HG02840 (cell line): ENCODE data around the gene DLX2.
"Not testable (repeated sequence)": the region's sequence is repeated elsewhere in the genome, so short reads cannot be mapped to it uniquely, and the experiment has no call there.

ENCODE experiments used
- ATAC-seq: cut with Tn5 transposase; IDR thresholded peaks from one replicate; pipeline ENCODE4 v1.9.1; 2021; ENCODE audit warnings: mild to moderate bottlenecking, moderate library complexity, moderate number of reproducible peaks; ENCODE audit not compliant: unreplicated experiment, low FRiP score

Gene DLX2

GRCh38 chr2:172102391-172103359 is at the start of gene DLX2:
DLX2 (minus strand) TSS chr2:172102900; CDS start chr2:172102538, 362 bp downstream.
- ATAC-seq = peak; percentile 64

DNA sequence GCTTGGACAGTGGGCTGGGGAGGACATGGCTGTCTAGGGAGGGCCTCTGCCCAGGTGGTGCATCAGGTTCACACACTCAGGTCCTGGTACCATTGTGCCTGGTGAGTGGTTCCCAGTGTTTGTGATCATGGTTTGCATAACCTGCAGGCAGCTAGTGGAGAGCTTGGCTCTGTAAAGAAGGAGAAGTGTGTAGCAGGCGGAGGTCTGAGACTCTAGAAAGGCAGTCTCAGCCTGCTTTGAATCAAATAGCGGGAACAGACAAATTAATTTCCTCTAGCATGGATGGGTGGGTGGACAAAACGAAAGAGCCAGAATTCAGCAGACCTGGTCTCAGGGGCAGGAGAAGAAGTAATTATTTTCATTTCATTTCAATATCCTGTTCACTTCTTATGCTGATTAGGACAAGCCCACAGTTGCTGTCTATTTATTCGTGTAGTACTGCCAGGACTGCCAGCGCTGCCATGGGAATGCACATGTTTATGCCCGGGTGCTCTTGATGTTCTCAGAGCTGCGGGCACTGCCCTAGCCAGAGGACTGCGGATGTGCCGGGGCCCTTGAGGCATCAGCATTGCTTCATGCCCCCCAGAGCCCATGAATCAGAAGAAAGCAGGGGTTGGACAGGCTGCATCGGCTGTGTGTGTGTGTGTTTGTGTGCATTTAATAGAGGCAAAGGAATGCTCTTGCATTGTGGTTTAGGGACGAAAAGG is 45.4 kb upstream of the DLX2 start:
- ATAC-seq = no peak

GRCh38 chr2:172143817-172144216 is 41.1 kb upstream of the DLX2 start:
- ATAC-seq = no peak

DNA sequence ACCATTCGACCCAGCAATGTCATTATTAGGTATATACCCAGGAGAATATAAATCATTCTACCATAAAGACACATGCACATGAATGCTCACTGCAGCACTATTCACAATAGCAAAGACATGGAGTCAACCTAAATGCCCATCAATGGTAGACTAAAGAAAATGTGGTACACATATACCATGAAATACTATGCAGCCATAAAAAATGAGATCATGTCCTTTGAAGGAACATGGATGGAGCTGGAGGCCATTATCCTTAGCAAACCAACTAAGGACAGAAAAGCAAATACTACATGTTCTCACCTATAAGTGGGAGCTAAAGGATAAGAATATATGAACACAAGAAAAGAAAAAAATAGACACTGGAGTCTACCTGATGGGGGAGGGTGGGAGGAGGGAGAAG is 36.0 kb upstream of the DLX2 start:
- not testable (repeated sequence) for ATAC-seq

GRCh38 chr2:172137943-172138342 is 35.2 kb upstream of the DLX2 start:
- ATAC-seq = no peak

GRCh38 chr2:172137109-172137508 is 34.4 kb upstream of the DLX2 start:
- ATAC-seq = no peak

DNA sequence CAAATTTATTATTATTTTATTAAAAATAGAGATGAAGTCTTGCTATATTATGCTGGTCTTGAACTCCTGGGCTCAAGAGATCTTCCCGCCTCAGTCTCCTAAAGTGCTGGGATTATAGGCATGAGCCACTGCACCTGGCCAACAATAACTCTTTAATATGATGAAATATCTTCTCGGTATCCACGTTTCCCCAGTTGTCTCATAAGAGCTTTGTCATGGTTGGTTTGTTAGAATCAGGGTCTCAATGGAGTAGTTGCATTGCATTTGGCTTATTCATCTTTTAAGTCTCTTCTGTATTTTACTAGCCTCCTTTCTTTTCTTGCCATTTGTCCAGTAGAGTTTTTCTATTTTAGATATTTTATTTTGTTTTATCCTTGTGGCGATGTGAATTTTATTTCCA is 32.7 kb upstream of the DLX2 start:
- ATAC-seq = no peak

GRCh38 chr2:172134270-172134669 is 31.6 kb upstream of the DLX2 start:
- no peak for ATAC-seq

GRCh38 chr2:172131713-172132555 is 29.2 kb upstream of the DLX2 start:
- no peak for ATAC-seq

DNA sequence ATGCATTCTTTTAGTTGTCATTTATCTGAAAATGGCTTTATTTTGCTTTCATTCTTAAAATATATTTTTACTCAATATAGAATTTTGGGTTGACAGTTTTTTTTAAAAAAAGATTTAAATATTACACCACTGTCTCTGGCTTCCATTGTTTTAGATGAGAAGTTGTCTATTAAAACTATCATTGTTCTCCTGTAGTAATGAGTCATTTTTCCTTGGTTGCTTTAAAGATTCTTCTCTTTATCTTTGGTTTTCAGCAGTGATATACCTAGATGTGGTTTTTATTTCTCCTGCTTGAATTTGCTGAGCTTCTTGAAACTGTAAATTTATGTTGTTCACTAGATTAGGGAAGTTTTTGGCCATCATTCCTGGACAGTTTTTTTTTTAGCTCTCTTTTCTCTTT is 26.7 kb upstream of the DLX2 start:
- no peak for ATAC-seq

- no peak for ATAC-seq
These were observed 25.8 kb upstream of the DLX2 start for GRCh38 chr2:172128484-172128883.

- no peak for ATAC-seq
These were observed 17.4 kb upstream of the DLX2 start for GRCh38 chr2:172120118-172120517.

GRCh38 chr2:172119089-172119488 is 16.4 kb upstream of the DLX2 start:
- no peak for ATAC-seq

DNA sequence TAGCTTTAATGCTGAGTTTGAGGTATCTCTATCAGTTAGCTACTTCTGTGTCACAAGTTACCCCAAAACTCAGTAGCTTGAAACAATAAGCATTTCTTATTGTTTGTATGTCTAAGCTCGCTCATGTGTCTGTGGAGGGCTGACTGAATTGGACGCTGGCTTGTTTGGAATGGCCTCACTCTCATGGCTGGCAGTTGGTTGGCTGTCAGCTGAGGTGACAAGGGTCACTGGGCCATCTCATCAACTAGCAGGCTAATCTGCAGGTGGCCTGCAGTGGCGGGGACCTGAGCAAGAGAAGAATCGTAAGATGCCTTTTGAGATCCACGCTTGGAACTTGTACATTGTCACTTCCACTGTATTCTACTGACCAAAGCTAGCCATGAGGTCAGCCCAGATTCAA is 13.4 kb upstream of the DLX2 start:
- ATAC-seq = no peak

GRCh38 chr2:172114579-172114978 is 11.9 kb upstream of the DLX2 start:
- no peak for ATAC-seq

- not testable (repeated sequence) for ATAC-seq
These were observed 11.5 kb upstream of the DLX2 start for GRCh38 chr2:172114176-172114575.

GRCh38 chr2:172113617-172114016 is 10.9 kb upstream of the DLX2 start:
- no peak for ATAC-seq

DNA sequence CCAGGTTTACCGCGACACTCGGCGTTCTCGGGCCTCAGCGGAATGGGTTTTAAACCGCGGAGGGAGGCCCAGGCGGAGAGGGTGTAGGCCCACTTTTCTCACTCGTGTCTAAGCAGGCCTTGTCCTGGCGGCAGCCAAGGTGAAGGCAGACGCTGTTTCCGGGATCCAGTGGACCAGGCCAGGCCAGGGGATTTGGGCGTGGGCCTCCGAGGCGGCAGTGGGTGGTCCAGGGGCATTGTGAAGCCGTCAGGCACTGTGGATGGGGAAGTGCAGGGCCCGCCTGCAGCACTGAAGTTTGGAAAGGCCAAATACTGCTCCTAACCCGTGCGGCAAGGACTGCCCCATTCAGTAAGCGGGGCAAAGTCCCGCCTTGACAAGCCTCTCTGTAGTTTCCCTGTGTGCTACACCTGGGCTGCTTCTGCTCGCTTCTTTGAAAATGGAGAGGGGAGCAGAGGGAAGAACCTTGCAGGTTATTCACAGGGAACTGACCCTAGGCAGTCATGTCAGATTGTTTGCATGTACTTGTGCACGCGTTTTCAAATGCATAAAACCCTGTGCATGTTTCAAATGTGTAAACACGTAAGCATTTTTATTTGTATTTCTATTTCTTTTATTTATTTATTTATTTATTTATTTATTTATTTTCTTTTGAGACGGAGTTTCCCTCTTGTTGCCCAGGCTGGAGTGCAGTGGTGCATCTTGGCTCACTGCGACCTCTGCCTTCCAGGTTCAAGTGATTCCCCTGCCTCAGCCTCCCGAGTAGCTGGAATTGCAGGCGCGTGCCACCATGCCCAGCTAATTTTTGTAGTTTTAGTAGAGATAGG is 7.5 kb upstream of the DLX2 start:
- ATAC-seq = no peak

DNA sequence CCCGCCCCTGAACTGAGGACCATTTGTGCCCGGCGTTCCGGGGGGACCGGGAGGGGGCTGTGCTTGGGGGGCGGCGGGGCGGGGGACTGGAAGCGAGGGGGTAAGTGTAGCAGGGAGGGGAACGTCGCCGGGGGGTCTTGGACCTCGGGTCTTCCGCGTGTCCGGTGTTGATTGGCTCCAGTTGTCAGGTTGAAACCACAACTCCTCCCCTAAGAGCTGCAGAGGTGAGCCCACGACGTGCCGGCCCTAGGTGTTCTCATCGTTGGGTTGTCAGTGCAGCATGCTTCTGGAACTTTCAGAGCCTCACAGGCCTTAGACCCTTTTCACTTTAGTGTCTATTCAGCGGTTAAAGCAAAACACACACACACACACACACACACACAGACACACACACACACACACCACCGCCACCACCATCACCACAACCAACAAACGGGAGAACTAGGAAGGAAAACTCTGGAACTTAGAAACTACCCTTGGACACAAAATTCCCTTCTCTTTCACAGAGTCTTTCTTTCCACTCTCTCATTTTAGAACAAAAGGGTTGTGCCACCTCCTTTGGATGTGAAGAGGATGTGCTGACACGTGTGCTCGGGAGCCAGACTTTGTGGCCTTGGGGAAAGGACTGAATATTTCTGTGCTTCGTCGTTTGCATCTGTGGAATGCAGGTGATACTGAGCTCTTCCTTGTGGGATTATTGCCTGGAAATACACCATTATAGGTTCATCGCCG is 6.7 kb upstream of the DLX2 start:
- no peak for ATAC-seq
